Measurements from ENCODE around the gene GSS. TPM values are rescaled to one million over a fixed set of nuclear protein-coding genes. Genes with fewer than 3 reads are reported as not detected.
"Not testable (repeated sequence)": the region's sequence is repeated elsewhere in the genome, so short reads cannot be mapped to it uniquely, and the experiment has no call there.

The GSS gene
- total RNA-seq, 4 donors from 2014 or later, result 45.7 to 81.8 (median 62.4) TPM

GRCh38 chr20:34907616-34908469 lies 47.8 kb downstream of the GSS start:
- Histone ChIP-seq H3K4me3 (replicated peaks in 1 of 3) (no peak overlapping the region), H3K4me1 (peaks cover 8 to 18% of the 10 kb centered on the region in 2 donors), H3K27me3 (no peaks in the 10 kb centered on the region), H3K27ac (peak overlapping the region; percentile 46 to 60 (median 53)), H3K9me3 (no peaks in the 10 kb centered on the region), H3K36me3 (no peaks in the 10 kb centered on the region)
- 38 to 44% methylated on average over 7 of the region's 7 CpGs for WGBS, 2 donors
- intact Hi-C loops (cut with DNase I), result no loop called here
- no peak for TF ChIP-seq POLR2A (IDR thresholded peaks at IDR 0.05)
- TF ChIP-seq CTCF (IDR thresholded peaks at IDR 0.05), result no peak
- DNase-seq, result peak; percentile 47 to 67

DNA sequence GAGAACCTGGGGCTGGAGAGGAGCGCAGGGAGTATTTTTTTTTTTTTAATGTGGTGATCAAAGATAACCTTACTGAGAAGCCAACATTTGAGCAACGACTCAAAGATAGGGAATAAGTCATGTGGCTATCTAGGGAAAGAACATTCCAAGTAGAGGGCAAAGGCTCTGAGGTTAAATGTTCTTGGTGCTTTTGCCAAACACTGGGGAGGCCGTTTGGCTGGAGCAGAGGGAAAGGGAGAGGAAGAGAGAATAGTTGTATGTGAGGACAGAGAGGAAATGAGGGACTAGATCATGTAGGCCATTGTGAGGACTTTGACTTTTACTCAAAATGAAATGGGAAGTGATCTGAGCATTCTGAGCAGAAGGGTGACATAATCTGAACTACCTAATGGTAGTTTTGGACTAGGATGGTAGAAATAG lies 51.4 kb downstream of the GSS start:
- TF ChIP-seq CTCF (IDR thresholded peaks at IDR 0.05), result no peak
- Histone ChIP-seq H3K36me3 (no peaks in the 10 kb centered on the region), H3K27ac (no peak overlapping the region), H3K9me3 (no peaks in the 10 kb centered on the region), H3K27me3 (no peaks in the 10 kb centered on the region), H3K4me1 (peaks cover 8 to 18% of the 10 kb centered on the region in 2 donors), H3K4me3 (replicated peaks in 1 of 3) (no peak overlapping the region)
- no peak for DNase-seq
- WGBS, 2 donors, result 61 to 68% methylated on average over 3 of the region's 3 CpGs
- intact Hi-C loops (cut with DNase I), result no loop called here

GRCh38 chr20:34898731-34899130 lies 56.9 kb downstream of the GSS start:
- H3K4me1 ChIP-seq; intact Hi-C loops (cut with DNase I); H3K36me3 ChIP-seq; H3K27me3 ChIP-seq; DNase-seq; H3K27ac ChIP-seq; H3K4me3 ChIP-seq (replicated peaks in 1 of 3); H3K9me3 ChIP-seq: not testable (repeated sequence)
- WGBS, 2 donors, result 95 to 100% methylated on average over 4 of the region's 26 CpGs

DNA sequence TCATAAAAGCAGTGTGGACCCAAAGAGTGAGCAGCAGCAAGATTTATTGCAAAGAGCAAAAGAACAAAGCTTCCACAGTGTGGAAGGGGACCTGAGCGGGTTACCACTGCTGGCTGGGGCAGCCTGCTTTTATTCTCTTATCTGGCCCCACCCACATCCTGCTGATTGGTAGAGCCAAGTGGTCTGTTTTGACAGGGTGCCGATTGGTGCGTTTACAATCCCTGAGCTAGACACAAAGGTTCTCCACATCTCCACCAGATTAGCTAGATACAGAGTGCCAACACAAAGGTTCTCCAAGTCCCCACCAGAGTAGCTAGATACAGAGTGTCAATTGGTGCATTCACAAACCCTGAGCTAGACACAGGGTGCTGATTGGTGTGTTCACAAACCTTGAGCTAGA lies 57.5 kb downstream of the GSS start:
- H3K27me3 ChIP-seq; H3K4me1 ChIP-seq; H3K36me3 ChIP-seq; DNase-seq; H3K9me3 ChIP-seq; H3K27ac ChIP-seq; intact Hi-C loops (cut with DNase I); H3K4me3 ChIP-seq (replicated peaks in 1 of 3): not testable (repeated sequence)
- 85 to 90% methylated on average over 3 of the region's 3 CpGs for WGBS, 2 donors

- Histone ChIP-seq H3K4me1 (peaks cover 0 to 6% of the 10 kb centered on the region in 2 donors), H3K4me3 (replicated peaks in 1 of 3) (no peak overlapping the region), H3K9me3 (no peaks in the 10 kb centered on the region), H3K27ac (no peak overlapping the region), H3K27me3 (no peaks in the 10 kb centered on the region), H3K36me3 (no peaks in the 10 kb centered on the region)
- WGBS, 2 donors, result 23 to 35% methylated on average over 1 of the region's 1 CpG
- DNase-seq, result peak in 1 of 2 donors; percentile 13
- intact Hi-C loops (cut with DNase I), result no loop called here
- no peak for TF ChIP-seq POLR2A (IDR thresholded peaks at IDR 0.05)
- no peak for TF ChIP-seq CTCF (IDR thresholded peaks at IDR 0.05)
These were observed 59.5 kb downstream of the GSS start for GRCh38 chr20:34896086-34896621.

DNA sequence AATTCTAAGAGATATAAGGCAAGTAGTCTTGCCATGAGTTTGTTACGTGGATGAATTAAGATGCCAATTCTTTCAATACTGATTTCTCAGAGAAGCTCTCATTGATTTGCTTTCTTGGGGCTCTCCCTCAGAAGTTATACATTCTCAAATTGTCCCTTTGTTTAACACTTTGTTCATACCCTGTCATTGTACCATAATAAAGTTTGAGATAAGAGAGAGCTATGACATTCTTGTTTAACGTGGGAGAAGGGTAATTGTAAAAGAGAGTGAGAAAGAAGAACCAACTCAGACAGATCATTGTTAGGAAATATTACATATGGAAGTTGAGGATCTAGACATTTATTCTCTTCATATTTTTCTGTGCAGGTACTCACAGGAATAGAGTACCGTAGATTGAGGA lies 60.1 kb downstream of the GSS start:
- 90 to 92% methylated on average over 3 of the region's 3 CpGs for WGBS, 2 donors
- Histone ChIP-seq H3K27ac (no peak overlapping the region), H3K36me3 (no peaks in the 10 kb centered on the region), H3K4me3 (replicated peaks in 1 of 3) (no peak overlapping the region), H3K27me3 (no peaks in the 10 kb centered on the region), H3K9me3 (no peaks in the 10 kb centered on the region), H3K4me1 (peaks cover 0 to 6% of the 10 kb centered on the region in 2 donors)
- TF ChIP-seq POLR2A (IDR thresholded peaks at IDR 0.05) (no peak), CTCF (IDR thresholded peaks at IDR 0.05) (no peak)
- intact Hi-C loops (cut with DNase I), result no loop called here
- no peak for DNase-seq

Data from thyroid gland (tissue), 4 donors.